Measurements from ENCODE around the gene PCSK1. TPM values are rescaled to one million over a fixed set of nuclear protein-coding genes. Genes with fewer than 3 reads are reported as not detected.

PCSK1 gene
- total RNA-seq, 4 donors from 2014 or later: 1.6 to 2.5 TPM; not detected in 2

GRCh38 chr5:96463091-96463490, 30.0 kb upstream of the PCSK1 start:
- Histone ChIP-seq H3K27ac (no peak overlapping the region), H3K4me3 (no peak overlapping the region), H3K36me3 (no peaks in the 10 kb centered on the region), H3K4me1 (no peaks in the 10 kb centered on the region), H3K9me3 (no peaks in the 10 kb centered on the region), H3K27me3 (no peaks in the 10 kb centered on the region)
- in situ Hi-C loops (cut with MboI; ENCODE audit: low pct_ligation_motif_present in 1 of 4, low pct_unique_long_range_greater_than_20kb in 1 of 4, low sequenced_read_pairs in 3 of 4): no loop called here
- no peak for DNase-seq
- TF ChIP-seq CTCF (IDR thresholded peaks at IDR 0.05) (no peak), POLR2A (IDR thresholded peaks at IDR 0.05) (no peak), EP300 (IDR thresholded peaks at IDR 0.05; ENCODE audit: low read depth) (no peak), POLR2AphosphoS5 (IDR thresholded peaks at IDR 0.05) (no peak)
- intact Hi-C loops (cut with DNase I; ENCODE audit: low total_unique reads): loop anchor here (5.0 kb wide), 1 partner anchor 221 kb away; no protein-coding TSS in a partner anchor
- 82 to 85% methylated on average over 2 of the region's 2 CpGs for WGBS, 2 donors (ENCODE audit: low coverage in 1 of 2)

GRCh38 chr5:96459313-96460121, 26.5 kb upstream of the PCSK1 start:
- Histone ChIP-seq H3K4me1 (no peaks in the 10 kb centered on the region), H3K27me3 (no peaks in the 10 kb centered on the region), H3K4me3 (no peak overlapping the region), H3K27ac (no peak overlapping the region), H3K9me3 (no peaks in the 10 kb centered on the region), H3K36me3 (no peaks in the 10 kb centered on the region)
- intact Hi-C loops (cut with DNase I; ENCODE audit: low total_unique reads) (loop anchor here (5.0 kb wide), 1 partner anchor 217 kb away; no protein-coding TSS in a partner anchor), in situ Hi-C loops (cut with MboI; ENCODE audit: low pct_ligation_motif_present in 1 of 4, low pct_unique_long_range_greater_than_20kb in 1 of 4, low sequenced_read_pairs in 3 of 4) (no loop called here)
- TF ChIP-seq POLR2AphosphoS5 (IDR thresholded peaks at IDR 0.05) (no peak), POLR2A (IDR thresholded peaks at IDR 0.05) (no peak), CTCF (IDR thresholded peaks at IDR 0.05) (no peak), EP300 (IDR thresholded peaks at IDR 0.05; ENCODE audit: low read depth) (no peak)
- DNase-seq: no peak
- 74 to 90% methylated on average over 5 to 6 of the region's 6 CpGs for WGBS, 2 donors (ENCODE audit: low coverage in 1 of 2)

GRCh38 chr5:96458176-96458575, 25.1 kb upstream of the PCSK1 start:
- Histone ChIP-seq H3K27me3 (no peaks in the 10 kb centered on the region), H3K4me1 (no peaks in the 10 kb centered on the region), H3K9me3 (no peaks in the 10 kb centered on the region), H3K4me3 (no peak overlapping the region), H3K27ac (no peak overlapping the region), H3K36me3 (no peaks in the 10 kb centered on the region)
- in situ Hi-C loops (cut with MboI; ENCODE audit: low pct_ligation_motif_present in 1 of 4, low pct_unique_long_range_greater_than_20kb in 1 of 4, low sequenced_read_pairs in 3 of 4) (no loop called here), intact Hi-C loops (cut with DNase I; ENCODE audit: low total_unique reads) (no loop called here)
- no peak for TF ChIP-seq EP300 (IDR thresholded peaks at IDR 0.05; ENCODE audit: low read depth)
- no peak for TF ChIP-seq CTCF (IDR thresholded peaks at IDR 0.05)
- TF ChIP-seq POLR2A (IDR thresholded peaks at IDR 0.05): no peak
- DNase-seq: no peak
- 63 to 79% methylated on average over 2 of the region's 2 CpGs for WGBS, 2 donors (ENCODE audit: low coverage in 1 of 2)

- no peaks in the 10 kb centered on the region for H3K4me1 ChIP-seq
- no peak overlapping the region for H3K4me3 ChIP-seq
- TF ChIP-seq CTCF (IDR thresholded peaks at IDR 0.05) (no peak), EP300 (IDR thresholded peaks at IDR 0.05; ENCODE audit: low read depth) (no peak), POLR2A (IDR thresholded peaks at IDR 0.05) (no peak), POLR2AphosphoS5 (IDR thresholded peaks at IDR 0.05) (no peak)
- in situ Hi-C loops (cut with MboI; ENCODE audit: low pct_ligation_motif_present in 1 of 4, low pct_unique_long_range_greater_than_20kb in 1 of 4, low sequenced_read_pairs in 3 of 4) (no loop called here), intact Hi-C loops (cut with DNase I; ENCODE audit: low total_unique reads) (no loop called here)
- 72 to 73% methylated on average over 4 of the region's 4 CpGs for WGBS, 2 donors (ENCODE audit: low coverage in 1 of 2)
- no peaks in the 10 kb centered on the region for H3K9me3 ChIP-seq
- no peaks in the 10 kb centered on the region for H3K36me3 ChIP-seq
- no peaks in the 10 kb centered on the region for H3K27me3 ChIP-seq
- DNase-seq: no peak
- no peak overlapping the region for H3K27ac ChIP-seq
Measured at GRCh38 chr5:96455789-96456188, 22.7 kb upstream of the PCSK1 start.

All from transverse colon (tissue), 4 donors.